ENCODE data around the gene NAA38.

GRCh38 chr17:7856011-7856810 is 1.1 kb downstream of the NAA38 start:
- TF ChIP-seq CTCF (conservative IDR thresholded peaks at IDR 0.05 in 1 of 2, IDR thresholded peaks at IDR 0.05 in 1 of 2; ENCODE audit: extremely low read depth in 1 of 2, insufficient read depth in 1 of 2, low read depth in 1 of 2, low read length in 2 of 2): no peak
- no peak for TF ChIP-seq EZH2 (IDR thresholded peaks at IDR 0.05; ENCODE audit: borderline replicate concordance, low read length)
